ENCODE data around the gene SLC9A4. TPM values are rescaled to one million over a fixed set of nuclear protein-coding genes. Genes with fewer than 3 reads are reported as not detected.

Gene SLC9A4
- total and polyA plus RNA-seq, 9 of the 15 experiments (the other 6 are each of a cell fraction or from before 2014, with no cell fraction given), result 0.04 to 0.15 (median 0.04) TPM; not detected in 5

GRCh38 chr2:102423368-102423767 is 49.7 kb upstream of the SLC9A4 start (continued):
- no peak for TF ChIP-seq NUFIP1 (IDR thresholded peaks at IDR 0.05; ENCODE audit: partially characterized antibody)
- TF ChIP-seq SPI1 (IDR thresholded peaks at IDR 0.05; ENCODE audit: borderline replicate concordance, low read depth, low read length), result no peak
- TF ChIP-seq NR0B1 (IDR thresholded peaks at IDR 0.05; ENCODE audit: partially characterized antibody), result no peak
- TF ChIP-seq GTF2B (IDR thresholded peaks at IDR 0.05; ENCODE audit: extremely low read depth, insufficient read length), result no peak
- no peak for TF ChIP-seq MEF2A (IDR thresholded peaks at IDR 0.05; ENCODE audit: control insufficient read depth, low read depth, low read length)
- no peak for TF ChIP-seq FOXA1 (IDR thresholded peaks at IDR 0.05; ENCODE audit: borderline replicate concordance)
- TF ChIP-seq KAT7 (CRISPR knock-in tag; IDR thresholded peaks at IDR 0.05; ENCODE audit: borderline replicate concordance), result no peak
- TF ChIP-seq HNRNPL (IDR thresholded peaks at IDR 0.05; ENCODE audit: low read depth, low read length), result no peak
- no peak for TF ChIP-seq ZNF551 (CRISPR knock-in tag; IDR thresholded peaks at IDR 0.05)
- no peak for TF ChIP-seq ZNF121 (CRISPR knock-in tag; conservative IDR thresholded peaks at IDR 0.05)
- no peak for TF ChIP-seq TEAD2 (tag; IDR thresholded peaks at IDR 0.05)
- TF ChIP-seq JUNB (CRISPR knock-in tag; conservative IDR thresholded peaks at IDR 0.05), result no peak
- no peak for TF ChIP-seq KAT2B (IDR thresholded peaks at IDR 0.05; ENCODE audit: low read depth, low read length)
- TF ChIP-seq KLF6 (CRISPR knock-in tag; IDR thresholded peaks at IDR 0.05; ENCODE audit: borderline replicate concordance), result peak; percentile 95
- TF ChIP-seq SUPT5H (IDR thresholded peaks at IDR 0.05), result no peak
- TF ChIP-seq ZBTB43 (CRISPR knock-in tag; IDR thresholded peaks at IDR 0.05), result no peak
- TF ChIP-seq MAFK (IDR thresholded peaks at IDR 0.05; ENCODE audit: low read length), result no peak
- TF ChIP-seq ZNF140 (CRISPR knock-in tag; IDR thresholded peaks at IDR 0.05), result no peak
- TF ChIP-seq DACH1 (IDR thresholded peaks at IDR 0.05; ENCODE audit: partially characterized antibody), result no peak
- TF ChIP-seq SNRNP70 (optimal IDR thresholded peaks at IDR 0.05; ENCODE audit: low read depth, low read length), result no peak
- peak; percentile 96 for TF ChIP-seq DMBX1 (CRISPR knock-in tag; IDR thresholded peaks at IDR 0.05; ENCODE audit: borderline replicate concordance)
- TF ChIP-seq JUN (IDR thresholded peaks at IDR 0.05; ENCODE audit: borderline replicate concordance, low read depth, low read length), result no peak
- TF ChIP-seq JUN (CRISPR knock-in tag; IDR thresholded peaks at IDR 0.05; ENCODE audit: borderline replicate concordance), result no peak
- no peak for TF ChIP-seq ATF6 (CRISPR knock-in tag; IDR thresholded peaks at IDR 0.05)
- TF ChIP-seq TFAM (CRISPR knock-in tag; conservative IDR thresholded peaks at IDR 0.05), result no peak

All from K562 (cell line).